Nucleus accumbens (tissue), 56 donors: Measurements from ENCODE around the gene CTBP2.

Source experiments
- DNase-seq, 56 donors: peaks; one replicate each; lab custom pipeline; 2025; lab: John Stamatoyannopoulos, UW

The CTBP2 gene

GRCh38 chr10:125032474-125033020, 127.8 kb downstream of the CTBP2 start:
- DNase-seq: no peak

GRCh38 chr10:125030567-125031197, 129.7 kb downstream of the CTBP2 start:
- no peak for DNase-seq

GRCh38 chr10:125029584-125030242, 130.7 kb downstream of the CTBP2 start:
- DNase-seq: no peak

GRCh38 chr10:125027871-125028869, 132.2 kb downstream of the CTBP2 start:
- DNase-seq: peak in 1 of 56 donors; percentile 17

GRCh38 chr10:125026974-125027735, 133.2 kb downstream of the CTBP2 start:
- DNase-seq: no peak

- DNase-seq: no peak
Measured at GRCh38 chr10:125026036-125026931, 134.1 kb downstream of the CTBP2 start.

- no peak for DNase-seq
Measured at GRCh38 chr10:125025341-125025740, 135.0 kb downstream of the CTBP2 start.

GRCh38 chr10:125024497-125025234, 135.7 kb downstream of the CTBP2 start:
- DNase-seq: peak in 2 of 56 donors; percentile 23 to 49

GRCh38 chr10:125023862-125024496, 136.4 kb downstream of the CTBP2 start:
- DNase-seq: peak in 22 of 56 donors; percentile 8 to 70 (median 42)

- DNase-seq: peak in 11 of 56 donors; percentile 15 to 58 (median 31)
Measured at GRCh38 chr10:125023255-125023654, 137.1 kb downstream of the CTBP2 start.

GRCh38 chr10:125022671-125023070, 137.7 kb downstream of the CTBP2 start:
- no peak for DNase-seq

GRCh38 chr10:125021686-125022344, 138.5 kb downstream of the CTBP2 start:
- no peak for DNase-seq

GRCh38 chr10:125020871-125021270, 139.5 kb downstream of the CTBP2 start:
- no peak for DNase-seq

GRCh38 chr10:125020386-125020785, 140.0 kb downstream of the CTBP2 start:
- no peak for DNase-seq

- no peak for DNase-seq
Measured at GRCh38 chr10:125018576-125019143, 141.7 kb downstream of the CTBP2 start.

- no peak for DNase-seq
Measured at GRCh38 chr10:125017547-125018298, 142.6 kb downstream of the CTBP2 start.
